ENCODE data around the gene UBE2O.

Gene UBE2O

GRCh38 chr17:76458580-76459490, 5.9 kb upstream of the UBE2O start:
- peak; percentile 30 for DNase-seq (ENCODE audit: low read depth)

GRCh38 chr17:76453431-76453743, 435 bp upstream of the UBE2O start:
- no peak for TF ChIP-seq CTCF (IDR thresholded peaks at IDR 0.05; ENCODE audit: low read depth, low read length)
- no peak for TF ChIP-seq POLR2A (IDR thresholded peaks at IDR 0.05; ENCODE audit: extremely low read depth, insufficient read length)
- TF ChIP-seq MAX (IDR thresholded peaks at IDR 0.05; ENCODE audit: low read depth, low read length): no peak
- TF ChIP-seq MYC (IDR thresholded peaks at IDR 0.05; ENCODE audit: low read depth, low read length): no peak; the same call in 1 of the 2 replicates
- no peak overlapping the region for H3K4me3 ChIP-seq (ENCODE audit: low read depth, low read length)
- no peak for DNase-seq (ENCODE audit: low read depth)

More at GRCh38 chr17:76458580-76459490, 5.9 kb upstream of the UBE2O start:
- TF ChIP-seq POLR2A (IDR thresholded peaks at IDR 0.05; ENCODE audit: extremely low read depth, insufficient read length): no peak
- no peak for TF ChIP-seq MAX (IDR thresholded peaks at IDR 0.05; ENCODE audit: low read depth, low read length)
- peak; percentile 34 for TF ChIP-seq CTCF (IDR thresholded peaks at IDR 0.05; ENCODE audit: low read depth, low read length)
- no peak overlapping the region for H3K4me3 ChIP-seq (ENCODE audit: low read depth, low read length)

- TF ChIP-seq MAX (IDR thresholded peaks at IDR 0.05; ENCODE audit: low read depth, low read length): no peak
- peak overlapping the region; percentile 76 for H3K4me3 ChIP-seq (ENCODE audit: low read depth, low read length)
- DNase-seq (ENCODE audit: low read depth): no peak
These were observed 759 bp downstream of the UBE2O start for GRCh38 chr17:76452127-76452659.

GRCh38 chr17:76451506-76451905, 1.4 kb downstream of the UBE2O start:
- peak overlapping the region; percentile 76 for H3K4me3 ChIP-seq (ENCODE audit: low read depth, low read length)
- no peak for DNase-seq (ENCODE audit: low read depth)
- TF ChIP-seq MYC (IDR thresholded peaks at IDR 0.05; ENCODE audit: low read depth, low read length) (no peak), CTCF (IDR thresholded peaks at IDR 0.05; ENCODE audit: low read depth, low read length) (no peak), POLR2A (IDR thresholded peaks at IDR 0.05; ENCODE audit: extremely low read depth, insufficient read length) (no peak), MAX (IDR thresholded peaks at IDR 0.05; ENCODE audit: low read depth, low read length) (no peak)

- TF ChIP-seq CTCF (IDR thresholded peaks at IDR 0.05; ENCODE audit: low read depth, low read length): no peak
- no peak for TF ChIP-seq MAX (IDR thresholded peaks at IDR 0.05; ENCODE audit: low read depth, low read length)
- no peak for TF ChIP-seq MYC (IDR thresholded peaks at IDR 0.05; ENCODE audit: low read depth, low read length)
- no peak overlapping the region for H3K4me3 ChIP-seq (ENCODE audit: low read depth, low read length)
- DNase-seq (ENCODE audit: low read depth): no peak
These were observed 3.8 kb downstream of the UBE2O start for GRCh38 chr17:76449126-76449525.

GRCh38 chr17:76447931-76448652, 4.9 kb downstream of the UBE2O start:
- no peak for DNase-seq (ENCODE audit: low read depth)
- TF ChIP-seq MAX (IDR thresholded peaks at IDR 0.05; ENCODE audit: low read depth, low read length) (no peak), MYC (IDR thresholded peaks at IDR 0.05; ENCODE audit: low read depth, low read length) (no peak)
- no peak overlapping the region for H3K4me3 ChIP-seq (ENCODE audit: low read depth, low read length)
